SIG-M5 (cell line): ENCODE results near the gene ERICH6.

ENCODE experiments used
- DNase-seq: peaks from one replicate; lab custom pipeline; 2025; lab: John Stamatoyannopoulos, UW

ERICH6 gene

DNA sequence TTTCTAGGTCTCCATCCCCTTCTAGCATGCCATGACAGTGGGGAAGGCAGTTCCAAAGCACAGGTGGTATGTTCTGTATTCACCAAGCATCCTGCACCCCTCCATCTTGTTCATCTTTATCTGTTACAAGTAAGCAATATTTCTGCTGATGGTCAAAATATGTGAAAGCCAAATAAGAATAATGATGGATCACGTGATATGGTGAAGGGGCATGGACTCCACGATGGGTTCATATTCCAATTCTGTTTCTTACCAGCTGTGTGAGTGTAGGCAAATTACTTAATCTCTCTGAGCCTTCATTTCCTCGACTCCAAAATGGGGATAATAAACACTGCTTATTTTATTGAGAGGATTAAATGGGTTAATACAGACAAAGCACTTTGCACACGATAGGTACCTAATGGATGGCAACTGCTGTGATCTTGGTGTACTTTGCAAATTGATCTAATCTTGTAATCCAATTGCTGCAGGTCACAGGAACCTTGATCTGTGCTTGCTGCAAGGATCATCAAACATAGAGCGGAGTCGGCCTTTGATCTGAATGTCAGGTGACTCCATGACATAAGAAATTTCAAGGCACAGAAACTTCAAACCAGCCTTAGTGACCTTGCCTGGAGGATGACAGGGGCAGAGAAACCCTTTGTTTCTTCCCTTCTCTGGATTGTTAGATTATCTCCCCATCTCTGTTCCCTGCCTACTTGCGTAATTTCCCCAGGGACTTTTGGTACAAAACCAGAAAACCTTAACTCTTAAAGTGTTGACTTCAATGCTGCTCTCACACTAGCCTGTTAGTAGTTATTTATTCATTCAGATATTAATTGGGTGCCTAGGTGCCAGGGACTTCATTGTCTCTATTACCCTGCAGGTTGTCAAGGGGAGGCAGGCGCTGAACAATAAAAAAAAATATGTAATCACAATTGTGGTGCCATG is 33.4 kb upstream of the ERICH6 start:
- DNase-seq = no peak

DNA sequence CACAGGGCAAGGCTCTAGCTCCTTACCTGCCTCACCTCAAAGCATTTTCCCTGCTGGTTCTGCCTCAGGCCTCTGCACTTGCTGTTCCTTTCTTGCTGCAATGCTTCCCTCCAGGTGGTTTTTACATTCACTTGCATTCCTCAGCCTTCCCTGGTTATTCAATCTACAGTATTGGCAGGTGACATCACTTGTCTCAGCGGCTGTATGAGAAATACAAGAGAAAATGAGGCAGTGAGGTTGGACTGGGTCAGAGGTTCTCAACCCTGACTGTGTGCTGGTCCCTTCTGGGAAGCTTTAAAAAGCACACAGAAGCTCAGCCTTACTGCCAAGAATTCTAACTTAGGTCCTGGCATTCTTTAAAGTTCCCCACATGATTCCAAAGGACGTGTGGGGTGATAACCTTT is 32.6 kb upstream of the ERICH6 start:
- no peak for DNase-seq

DNA sequence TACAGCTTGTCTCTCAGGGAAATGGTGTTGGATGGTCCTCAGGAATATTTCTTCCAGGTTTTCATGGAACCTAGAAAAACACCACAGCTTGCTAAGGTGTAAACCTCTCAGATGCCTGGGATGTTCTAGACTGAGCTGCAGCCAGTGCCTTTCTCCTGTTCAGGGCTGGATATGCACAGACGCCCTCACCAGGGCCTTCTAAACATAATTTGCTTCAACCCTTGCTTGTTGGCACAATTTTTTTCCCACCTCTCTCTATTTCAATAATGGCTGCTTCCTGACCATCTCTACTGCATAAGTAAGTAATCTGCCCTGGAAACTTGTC is 31.0 kb upstream of the ERICH6 start:
- no peak for DNase-seq

DNA sequence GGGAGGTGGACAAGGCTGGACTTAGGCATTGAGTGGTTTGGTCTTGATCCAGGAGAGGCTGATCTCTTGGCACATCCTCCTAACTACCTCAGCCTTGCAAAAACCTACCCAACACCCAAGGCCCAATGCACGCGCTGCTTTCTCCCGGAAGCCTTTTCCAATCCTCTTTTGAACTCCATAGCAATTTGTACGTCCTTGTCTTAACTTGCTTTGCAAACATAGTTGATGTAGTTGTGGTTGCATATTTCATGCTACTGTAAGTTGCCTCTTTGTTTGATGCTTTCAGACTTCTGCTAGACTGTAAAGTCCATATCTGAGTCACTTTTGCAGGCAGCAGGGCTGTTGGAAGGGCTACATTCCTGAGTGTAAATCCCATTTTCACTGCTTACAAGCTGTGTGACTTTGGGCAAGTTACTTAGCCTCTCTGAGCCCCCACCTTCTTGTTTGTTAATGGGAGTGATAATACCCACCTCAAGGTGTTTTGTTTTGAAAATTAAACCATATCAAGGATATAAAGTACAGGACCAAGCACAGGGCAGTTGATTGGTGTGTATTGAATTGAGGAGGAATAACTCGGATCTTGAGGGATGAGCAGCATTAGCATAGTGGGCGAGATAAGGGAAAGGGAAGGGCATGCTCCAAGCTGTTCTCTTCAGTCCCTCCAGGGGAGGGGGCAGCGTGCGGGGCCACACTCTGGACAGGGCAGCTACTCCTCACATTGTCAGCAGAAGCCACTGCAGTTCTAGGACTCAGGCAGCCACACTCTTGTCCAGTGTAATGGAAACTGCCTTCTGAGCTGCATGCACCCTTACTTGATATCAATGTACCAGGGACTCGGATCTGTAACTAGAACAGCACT is 30.4 kb upstream of the ERICH6 start:
- DNase-seq = no peak

DNA sequence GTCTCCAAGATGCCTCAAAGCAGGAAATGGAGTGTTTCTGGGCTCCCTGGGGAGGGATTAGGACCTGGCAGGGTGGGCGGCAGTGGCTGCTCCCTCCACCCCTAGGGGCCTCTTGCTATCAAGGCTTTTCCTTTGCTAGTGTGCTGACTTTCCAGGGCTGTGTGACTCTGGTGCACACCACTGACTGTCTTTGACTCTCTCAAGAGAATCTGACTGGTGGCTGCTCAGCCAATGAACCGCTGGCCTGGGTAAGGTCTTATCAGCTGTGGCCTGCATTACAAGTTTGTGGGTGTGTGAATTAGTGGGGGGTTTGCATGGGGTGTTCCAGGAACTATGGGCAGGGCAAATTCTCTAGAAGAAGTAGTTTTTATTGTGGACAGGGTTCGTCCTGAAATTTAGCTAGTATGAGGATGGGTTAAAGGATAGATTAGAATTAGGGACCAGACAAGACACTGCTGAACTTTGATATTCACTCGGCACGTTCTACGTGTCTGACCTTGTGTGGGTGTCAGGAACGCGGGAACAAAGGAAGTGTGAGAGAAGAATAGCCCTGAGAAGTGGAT is 29.7 kb upstream of the ERICH6 start:
- no peak for DNase-seq

DNA sequence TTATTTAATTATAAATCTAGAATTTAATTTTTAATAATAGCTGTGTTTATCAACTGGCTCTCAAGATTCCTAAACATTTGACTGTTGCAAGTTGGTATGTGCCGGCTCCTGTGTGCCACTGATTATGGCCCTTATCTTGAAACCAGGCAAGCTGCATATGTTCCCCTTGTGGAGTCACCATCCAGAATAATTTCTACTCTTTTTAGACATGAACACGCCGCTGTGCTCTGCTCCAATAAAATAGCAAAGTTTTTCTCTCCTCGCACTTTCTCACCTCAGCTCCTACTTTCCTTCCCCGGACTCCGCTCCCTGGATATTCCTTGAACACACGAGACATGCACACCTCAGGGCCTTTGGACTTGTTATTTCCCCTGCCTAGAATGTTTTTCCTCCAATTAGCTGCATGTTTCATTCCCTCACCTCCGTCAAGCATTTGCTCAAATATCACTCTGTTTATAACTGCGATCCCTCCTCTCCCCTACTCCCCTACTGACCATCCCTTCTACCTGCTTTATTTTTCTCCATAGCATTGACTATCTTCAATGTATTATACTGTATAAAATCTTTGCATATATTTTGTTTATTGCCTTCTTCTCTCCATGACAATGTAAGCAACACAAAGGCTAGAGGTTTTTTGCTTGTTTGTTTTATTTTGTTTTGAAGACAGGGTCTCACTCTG is 26.1 kb upstream of the ERICH6 start:
- no peak for DNase-seq

DNA sequence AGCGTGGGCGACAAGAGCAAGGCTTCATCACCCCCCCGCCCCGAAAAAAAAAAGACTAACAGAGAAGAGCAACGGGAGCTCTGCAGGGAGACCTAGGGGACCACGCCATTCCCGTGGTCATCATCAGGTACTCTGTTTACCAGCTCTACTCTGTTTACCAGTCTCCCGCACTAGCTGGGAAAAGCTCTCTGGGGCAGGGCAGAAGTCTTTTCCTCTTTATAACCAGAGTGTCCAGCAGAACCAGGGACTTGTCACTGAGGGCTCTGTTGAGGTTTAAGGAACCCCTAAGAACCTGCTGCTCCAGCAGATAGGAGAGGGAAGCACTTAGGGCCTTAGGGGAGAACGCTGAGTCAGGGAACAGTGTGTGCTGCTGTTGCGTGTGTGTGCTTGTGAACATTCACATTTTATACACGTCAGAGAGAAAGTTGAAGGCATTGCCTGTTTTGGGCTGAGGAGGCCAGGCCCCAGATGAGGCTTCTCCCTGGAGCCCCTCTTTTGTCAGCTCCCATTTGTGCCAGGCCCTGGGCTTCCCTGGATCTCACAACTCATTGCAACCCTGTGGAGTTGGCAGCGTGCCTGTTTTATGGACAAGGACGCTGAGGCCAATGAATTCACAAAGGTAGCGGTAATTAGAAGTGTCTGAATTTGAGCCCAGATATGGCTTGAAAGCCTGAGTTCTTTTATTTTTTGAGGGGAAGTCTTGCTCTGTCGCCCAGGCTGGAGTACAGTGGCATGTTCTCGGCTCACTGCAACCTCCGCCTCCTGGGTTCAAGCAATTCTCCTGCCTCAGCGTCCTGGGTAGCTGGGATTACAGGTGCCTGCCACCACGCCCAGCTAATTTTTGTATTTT is 24.2 kb upstream of the ERICH6 start:
- no peak for DNase-seq

DNA sequence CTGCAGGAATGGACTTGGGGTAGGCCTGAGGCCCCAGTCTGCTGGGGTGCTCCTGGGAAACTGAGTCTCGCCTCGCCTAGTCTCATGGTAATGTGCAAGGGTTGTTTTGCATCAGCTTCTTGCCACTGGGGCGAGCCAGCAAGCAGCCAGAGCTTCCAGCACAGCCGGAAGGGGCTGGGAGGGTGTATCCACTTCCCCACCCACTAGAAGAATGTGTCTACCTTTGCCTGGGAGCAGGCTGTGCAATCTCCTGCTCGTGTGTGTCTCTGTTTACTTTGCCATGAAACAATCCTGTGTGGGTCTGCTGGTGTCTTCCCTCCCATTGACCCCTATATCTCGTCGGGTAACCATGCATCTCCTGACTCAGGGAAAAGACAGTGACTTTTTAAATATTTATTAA is 21.8 kb upstream of the ERICH6 start:
- no peak for DNase-seq

DNA sequence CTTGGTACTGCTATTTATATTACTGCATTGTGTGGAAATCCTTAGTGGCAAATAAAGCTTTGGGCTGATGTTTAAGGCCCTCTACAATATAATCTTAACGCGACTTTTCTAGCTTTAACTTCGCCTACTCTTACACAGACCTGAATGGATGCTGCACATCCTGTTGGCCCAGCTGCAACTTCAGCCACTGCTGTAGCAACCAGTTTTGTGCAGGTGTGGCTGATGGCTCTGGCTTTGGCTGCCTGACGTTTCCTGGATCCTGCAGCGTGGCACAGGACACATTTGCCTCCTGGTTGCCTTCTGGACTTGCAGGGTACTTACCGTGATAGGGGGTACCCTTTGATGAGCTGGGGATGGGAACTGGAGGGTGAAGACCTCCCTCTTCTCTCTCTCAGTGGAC is 20.2 kb upstream of the ERICH6 start:
- no peak for DNase-seq

DNA sequence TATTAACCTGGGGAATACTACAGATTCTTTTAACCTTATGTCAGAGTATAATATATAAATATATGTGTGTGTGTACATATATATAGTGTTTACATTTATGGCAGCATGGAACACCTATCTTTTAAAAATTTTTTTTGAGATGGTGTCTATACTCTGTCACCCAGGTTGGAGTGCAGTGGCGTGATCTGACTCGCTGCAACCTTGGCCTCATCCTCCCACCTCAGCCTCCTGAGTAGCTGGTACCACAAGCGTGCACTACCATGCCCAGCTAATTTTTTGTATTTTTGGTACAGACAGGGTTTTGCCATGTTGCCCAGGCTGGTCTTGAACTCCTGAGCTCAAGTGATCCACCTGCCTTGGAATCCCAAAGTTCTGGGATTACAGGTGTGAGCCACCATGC is 18.5 kb upstream of the ERICH6 start:
- DNase-seq = no peak

DNA sequence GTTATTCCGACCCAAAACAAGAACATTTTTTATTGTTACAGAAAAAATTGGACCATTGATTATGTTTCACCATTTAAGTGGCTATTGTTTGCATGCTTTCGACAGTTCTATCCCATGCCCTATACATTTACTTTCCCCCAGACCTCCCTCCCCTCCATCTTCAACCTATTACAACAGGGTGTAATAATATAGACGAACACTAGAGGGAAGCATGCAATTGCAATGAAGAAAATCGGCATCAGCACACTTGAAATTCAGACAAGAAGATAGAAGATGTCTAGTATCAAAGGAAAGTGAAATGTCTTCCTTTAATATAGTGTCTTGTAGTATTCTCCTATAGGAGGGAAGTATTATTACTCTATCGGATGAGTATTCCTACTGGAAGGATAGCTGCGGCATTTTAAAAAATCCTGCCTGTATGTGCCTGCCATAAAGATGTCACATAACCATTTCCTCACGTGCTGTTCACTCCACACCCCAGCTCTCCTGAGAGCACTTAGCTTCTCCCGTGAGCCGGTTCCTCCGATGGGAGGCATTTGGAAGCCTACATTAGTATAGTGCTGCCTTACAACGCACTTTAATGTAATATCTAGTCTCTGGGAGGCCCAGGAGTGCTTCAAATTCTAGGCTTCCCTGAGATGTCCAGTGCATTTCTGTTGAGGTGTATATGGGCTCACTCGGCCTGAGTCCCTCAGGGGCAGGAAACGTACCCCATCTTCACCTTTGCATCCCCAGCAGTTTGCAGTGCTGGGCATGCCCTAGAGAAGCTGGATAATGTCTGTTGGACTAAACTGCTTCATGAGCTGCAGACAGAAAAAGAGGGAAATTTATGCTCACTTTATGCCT is 17.8 kb upstream of the ERICH6 start:
- peak; percentile 35 for DNase-seq

DNA sequence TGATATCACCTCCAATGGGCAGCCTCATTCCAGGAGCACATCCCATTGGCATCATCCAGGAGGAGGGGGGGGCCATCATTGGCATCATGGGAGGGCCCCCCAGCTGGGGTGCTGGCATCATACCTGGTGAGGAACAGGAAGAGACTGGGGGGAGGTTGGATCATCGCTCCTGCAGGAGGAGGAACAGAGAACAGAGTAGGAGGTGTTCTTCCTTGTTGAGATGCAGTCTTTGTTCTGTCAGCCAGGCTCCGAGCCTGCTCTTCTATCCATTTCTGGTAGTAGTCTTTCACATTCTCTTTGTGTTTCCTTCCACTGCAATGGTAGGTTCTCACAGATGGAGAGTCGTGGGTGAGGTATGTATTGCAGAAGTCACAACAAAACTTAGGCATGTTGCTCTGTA is 16.7 kb upstream of the ERICH6 start:
- DNase-seq = no peak

DNA sequence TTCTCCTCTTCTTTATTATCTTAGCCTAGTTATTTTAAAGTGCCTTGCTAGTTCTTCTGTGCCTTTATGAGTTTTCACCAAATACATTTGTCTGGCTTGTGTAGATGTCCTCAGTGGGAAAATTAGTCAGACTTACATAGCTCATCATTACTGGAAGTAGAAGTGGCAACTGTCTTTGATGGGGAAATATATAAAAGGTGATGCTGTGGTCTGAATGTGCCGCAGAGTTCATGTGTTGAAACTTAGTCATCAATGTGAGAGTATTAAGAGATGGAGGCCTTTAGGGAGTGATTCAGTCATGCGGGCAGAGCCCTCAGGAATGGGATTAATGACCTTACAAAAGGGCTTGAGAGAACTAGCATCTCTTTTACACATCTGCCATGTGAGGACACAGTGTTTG is 6.4 kb upstream of the ERICH6 start:
- no peak for DNase-seq

DNA sequence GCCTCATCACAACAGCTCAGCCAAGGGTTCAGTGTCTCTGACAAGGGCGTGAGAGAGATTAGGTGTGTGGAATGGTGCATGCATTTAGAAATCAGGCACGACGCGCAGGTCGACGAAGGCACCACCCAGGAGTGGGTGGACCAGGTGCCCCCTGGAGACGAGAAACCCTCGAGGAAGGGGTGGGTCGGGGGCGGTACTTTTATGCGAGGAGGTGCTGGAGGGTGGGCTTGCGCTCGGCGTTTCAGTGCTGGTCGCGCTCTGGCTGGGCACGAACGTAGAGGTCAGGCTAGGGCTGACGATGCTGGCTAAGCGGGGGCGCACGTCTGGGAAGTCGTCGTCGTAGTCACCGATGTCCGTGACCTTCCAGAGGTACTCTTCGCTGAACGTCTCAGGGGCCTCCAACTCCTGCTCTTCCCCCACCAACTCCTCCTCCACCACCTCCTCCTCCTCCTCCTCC is 393 bp downstream of the ERICH6 start:
- no peak for DNase-seq

DNA sequence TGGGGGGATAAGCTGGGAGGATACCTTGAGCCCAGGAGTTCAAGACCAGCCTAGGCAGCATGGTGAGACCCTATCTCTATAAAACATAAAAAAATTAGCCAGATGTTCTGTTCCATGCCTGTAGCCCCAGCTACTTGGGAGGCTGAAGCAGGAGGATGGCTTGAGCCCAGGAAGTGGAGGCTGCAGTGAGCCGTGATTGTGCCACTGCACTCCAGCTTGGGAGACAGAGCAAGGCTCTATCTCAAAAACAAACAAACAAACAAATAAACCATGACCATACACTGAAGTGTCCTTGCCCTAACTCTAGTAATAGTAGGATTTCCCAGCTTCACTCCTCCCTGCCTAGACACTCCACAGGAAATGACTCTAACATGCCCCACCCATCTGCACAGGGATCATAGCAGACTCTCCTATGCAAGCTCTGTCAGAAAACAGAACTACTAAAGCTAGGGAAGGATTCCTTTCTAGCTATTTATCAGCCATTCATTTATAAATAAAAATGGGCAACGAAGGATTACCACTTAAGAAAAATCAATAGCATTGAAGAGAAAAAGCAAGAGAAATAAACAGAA is 4.6 kb downstream of the ERICH6 start:
- DNase-seq = no peak

DNA sequence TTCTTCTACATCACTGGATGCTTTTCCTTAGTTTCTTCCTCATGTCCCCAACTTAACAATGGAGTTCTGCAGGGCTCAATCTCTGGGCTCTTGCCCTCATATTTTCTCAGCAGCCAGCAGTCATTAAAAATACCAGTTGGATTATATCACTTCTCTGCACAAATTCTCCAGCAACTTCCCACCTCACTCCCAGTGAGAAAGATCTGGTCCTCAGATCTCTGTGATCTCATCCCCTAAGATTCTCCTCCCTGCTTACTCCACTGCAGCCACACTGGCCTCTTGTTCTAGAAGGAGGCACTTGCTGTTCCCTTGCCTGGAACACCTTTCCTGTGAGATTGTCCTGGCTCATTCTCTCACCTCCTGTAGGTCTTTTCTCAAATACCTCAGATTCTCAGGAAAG is 6.1 kb downstream of the ERICH6 start:
- DNase-seq = no peak

DNA sequence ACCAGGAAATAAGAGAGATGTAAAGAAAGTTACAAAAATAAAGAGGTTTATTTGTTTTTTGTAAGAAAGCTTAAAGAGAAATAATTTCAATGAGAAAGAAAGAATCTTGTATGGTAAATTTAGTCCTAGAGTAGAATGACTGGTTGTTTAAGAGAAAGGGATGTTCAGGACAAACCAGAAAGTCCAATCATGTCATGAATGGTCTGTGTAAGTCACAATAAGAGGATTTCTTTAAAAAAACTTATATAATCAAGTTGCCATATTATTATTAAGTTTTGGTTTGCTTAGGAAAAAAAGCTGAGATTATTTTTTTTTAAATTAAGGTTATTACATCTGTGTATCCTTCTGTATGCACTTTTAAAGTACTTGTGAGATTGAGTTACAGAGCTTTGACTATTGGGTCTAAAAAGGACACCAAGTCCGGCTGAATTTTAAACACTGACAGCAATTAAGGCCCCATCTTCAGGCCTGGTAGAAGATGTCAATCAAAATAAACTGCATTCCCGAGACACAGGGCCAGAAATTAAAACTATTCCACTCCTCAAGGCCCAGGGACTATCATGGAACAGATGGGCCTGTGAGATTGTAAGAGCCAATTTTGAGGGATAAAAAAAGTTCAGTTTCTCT is 12.2 kb downstream of the ERICH6 start:
- DNase-seq = no peak

DNA sequence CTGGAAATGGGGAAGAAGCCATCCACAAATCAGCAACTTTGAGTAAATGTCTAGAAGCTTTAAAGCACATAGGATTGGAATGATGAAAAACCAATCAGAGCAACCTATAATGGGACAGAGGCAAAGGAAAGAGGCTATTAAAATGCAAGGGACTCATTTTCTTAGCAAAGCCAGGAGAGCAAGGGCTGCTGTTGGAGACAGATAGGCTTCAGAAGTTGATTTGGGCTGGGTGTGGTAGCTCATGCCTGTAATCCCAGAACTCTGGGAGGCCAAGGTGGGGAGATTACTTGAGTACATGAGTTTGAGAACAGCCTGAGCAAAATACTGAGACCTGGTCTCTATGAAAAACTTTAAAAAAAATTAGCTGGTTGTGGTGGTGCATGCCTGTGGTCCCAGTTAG is 16.1 kb downstream of the ERICH6 start:
- DNase-seq = no peak

DNA sequence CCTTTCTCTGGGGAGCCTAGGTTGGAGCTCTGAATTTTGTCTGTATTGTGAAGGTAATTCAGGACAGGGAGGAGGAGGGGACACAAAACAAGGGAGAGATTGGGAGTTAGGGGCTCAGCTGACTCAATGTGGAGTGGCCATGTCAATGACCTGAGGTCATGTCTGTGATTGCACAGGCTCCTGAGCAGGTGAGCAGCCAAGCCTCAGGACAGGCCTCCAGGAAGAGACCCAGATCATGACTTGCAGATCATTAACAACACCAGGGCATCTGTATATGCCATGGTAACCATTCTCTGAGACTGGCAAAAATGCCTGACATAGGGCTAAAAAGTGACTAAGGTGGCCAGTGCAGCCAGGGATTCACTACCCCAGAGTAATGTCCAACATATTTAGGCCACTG is 20.9 kb downstream of the ERICH6 start:
- DNase-seq = no peak

DNA sequence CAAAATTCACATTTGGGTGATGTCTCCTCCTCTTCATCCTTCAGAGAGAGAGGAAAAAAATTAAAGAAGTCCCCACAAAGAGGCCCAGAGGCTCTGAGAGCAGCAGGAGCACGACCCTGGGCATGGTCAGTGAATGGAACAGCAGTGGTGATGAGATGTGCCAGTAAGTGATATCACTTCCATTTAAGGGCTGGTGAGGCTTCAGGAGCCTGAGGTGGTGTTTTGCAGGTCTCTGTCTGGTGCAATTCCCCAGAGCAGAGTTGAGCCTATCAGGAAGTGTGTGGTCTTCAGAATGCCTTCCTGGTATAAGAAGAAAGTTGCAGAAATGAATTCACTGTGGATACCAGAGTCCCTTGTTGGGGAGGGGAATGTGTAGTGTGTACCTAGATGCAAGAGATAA is 21.4 kb downstream of the ERICH6 start:
- no peak for DNase-seq
